Loucy (cell line): ENCODE measurements around the gene MACROD1.

Source experiments
- H2AFZ ChIP-seq: fragments of 200-600 bp; sonication (generic); 2 replicates; pipeline ENCODE4 v1.6.0; 2016; ENCODE audit warnings: antibody characterized with exemption, mild to moderate bottlenecking, low read length, moderate library complexity
- H3F3A ChIP-seq: fragments of 200-600 bp; 2 replicates; pipeline ENCODE4 v1.6.0; 2016; ENCODE audit warnings: antibody characterized with exemption, low read depth, mild to moderate bottlenecking
- H3K27me3 ChIP-seq: fragments of 200-600 bp; sonication (generic); 2 replicates; pipeline ENCODE4 v1.6.1; 2014; ENCODE audit warnings: low read length, mild to moderate bottlenecking; ENCODE audit not compliant: insufficient read depth, poor library complexity, severe bottlenecking
- H3K36me3 ChIP-seq: fragments of 200-600 bp; sonication (generic); 2 replicates; pipeline ENCODE4 v1.6.1; 2016; ENCODE audit warnings: low read length; ENCODE audit not compliant: insufficient read depth
- H3K4me1 ChIP-seq: fragments of 200-600 bp; sonication (generic); 2 replicates; pipeline ENCODE4 v1.5.1; 2014; ENCODE audit warnings: low read length, mild to moderate bottlenecking; ENCODE audit not compliant: insufficient read depth, poor library complexity, severe bottlenecking
- H3K4me2 ChIP-seq: fragments of 200-600 bp; sonication (generic); 2 replicates; pipeline ENCODE4 v1.6.0; 2014; ENCODE audit warnings: antibody characterized with exemption, low read length, low read depth, mild to moderate bottlenecking; ENCODE audit not compliant: poor library complexity, severe bottlenecking
- H3K4me3 ChIP-seq: fragments of 200-600 bp; sonication (generic); 2 replicates; pipeline ENCODE4 v1.5.1; 2014; ENCODE audit warnings: low read length, mild to moderate bottlenecking, mixed read lengths; ENCODE audit not compliant: poor library complexity, severe bottlenecking
- H3K79me2 ChIP-seq: fragments of 200-600 bp; sonication (generic); 2 replicates; pipeline ENCODE4 v1.6.1; 2014; ENCODE audit warnings: low read length; ENCODE audit not compliant: insufficient read depth
- H3K9ac ChIP-seq: fragments of 200-600 bp; sonication (generic); 2 replicates; pipeline ENCODE4 v1.6.0; 2014; ENCODE audit warnings: mild to moderate bottlenecking, low read depth, low read length, moderate library complexity; ENCODE audit not compliant: poor library complexity, severe bottlenecking
- H3K9me2 ChIP-seq: fragments of 200-600 bp; sonication (generic); replicated peaks from 2 replicates; pipeline ENCODE4 v1.6.1; 2016; ENCODE audit warnings: low read depth, low read length, mixed read lengths
- H3K9me3 ChIP-seq: fragments of 200-600 bp; sonication (generic); 2 replicates; pipeline ENCODE4 v1.6.1; 2014; ENCODE audit warnings: mild to moderate bottlenecking, antibody characterized with exemption, low read length, low read depth; ENCODE audit not compliant: insufficient read depth
- H4K20me1 ChIP-seq: fragments of 200-600 bp; sonication (generic); 2 replicates; pipeline ENCODE4 v1.6.0; 2014; ENCODE audit warnings: antibody characterized with exemption, low read length, mild to moderate bottlenecking; ENCODE audit not compliant: insufficient read depth, poor library complexity, severe bottlenecking
- EZH2phosphoT487 ChIP-seq: fragments of 200-600 bp; IDR thresholded peaks from 2 replicates; pipeline ENCODE4 v1.6.1; 2018; ENCODE audit warnings: antibody characterized with exemption, mild to moderate bottlenecking, moderate library complexity, borderline replicate concordance
- TF ChIP-seq, protein P1 (sequence below): fragments of 200-600 bp; sonication (generic); conservative IDR thresholded peaks from 2 replicates; pipeline ENCODE4 v1.5.1; 2014; ENCODE audit warnings: mild to moderate bottlenecking, antibody characterized with exemption, low read length

Gene MACROD1

GRCh38 chr11:64093233-64094039 lies 72.5 kb downstream of the MACROD1 start:
- H2AFZ ChIP-seq = no peak overlapping the region
- H4K20me1 ChIP-seq = no peaks in the 10 kb centered on the region
- H3K27me3 ChIP-seq = no peaks in the 10 kb centered on the region
- no peak overlapping the region for H3K4me3 ChIP-seq
- H3K4me2 ChIP-seq = no peak overlapping the region
- H3F3A ChIP-seq = no peaks in the 10 kb centered on the region
- no peaks in the 10 kb centered on the region for H3K36me3 ChIP-seq
- no peak overlapping the region for H3K9ac ChIP-seq
- peaks cover 21% of the 10 kb centered on the region for H3K4me1 ChIP-seq
- no peaks in the 10 kb centered on the region for H3K9me2 ChIP-seq
- TF ChIP-seq, protein P1, sequence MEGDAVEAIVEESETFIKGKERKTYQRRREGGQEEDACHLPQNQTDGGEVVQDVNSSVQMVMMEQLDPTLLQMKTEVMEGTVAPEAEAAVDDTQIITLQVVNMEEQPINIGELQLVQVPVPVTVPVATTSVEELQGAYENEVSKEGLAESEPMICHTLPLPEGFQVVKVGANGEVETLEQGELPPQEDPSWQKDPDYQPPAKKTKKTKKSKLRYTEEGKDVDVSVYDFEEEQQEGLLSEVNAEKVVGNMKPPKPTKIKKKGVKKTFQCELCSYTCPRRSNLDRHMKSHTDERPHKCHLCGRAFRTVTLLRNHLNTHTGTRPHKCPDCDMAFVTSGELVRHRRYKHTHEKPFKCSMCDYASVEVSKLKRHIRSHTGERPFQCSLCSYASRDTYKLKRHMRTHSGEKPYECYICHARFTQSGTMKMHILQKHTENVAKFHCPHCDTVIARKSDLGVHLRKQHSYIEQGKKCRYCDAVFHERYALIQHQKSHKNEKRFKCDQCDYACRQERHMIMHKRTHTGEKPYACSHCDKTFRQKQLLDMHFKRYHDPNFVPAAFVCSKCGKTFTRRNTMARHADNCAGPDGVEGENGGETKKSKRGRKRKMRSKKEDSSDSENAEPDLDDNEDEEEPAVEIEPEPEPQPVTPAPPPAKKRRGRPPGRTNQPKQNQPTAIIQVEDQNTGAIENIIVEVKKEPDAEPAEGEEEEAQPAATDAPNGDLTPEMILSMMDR = no peak
- no peak for TF ChIP-seq EZH2phosphoT487
- no peaks in the 10 kb centered on the region for H3K79me2 ChIP-seq
- no peaks in the 10 kb centered on the region for H3K9me3 ChIP-seq

GRCh38 chr11:64092761-64093136 lies 73.2 kb downstream of the MACROD1 start:
- H3K27me3 ChIP-seq = no peaks in the 10 kb centered on the region
- H3K4me1 ChIP-seq = peaks cover 21% of the 10 kb centered on the region
- no peaks in the 10 kb centered on the region for H4K20me1 ChIP-seq
- H3K4me2 ChIP-seq = no peak overlapping the region
- H3K9ac ChIP-seq = no peak overlapping the region
- no peaks in the 10 kb centered on the region for H3K9me2 ChIP-seq
- no peaks in the 10 kb centered on the region for H3K36me3 ChIP-seq
- no peak for TF ChIP-seq EZH2phosphoT487
- TF ChIP-seq, protein P1 = no peak
- H3F3A ChIP-seq = no peaks in the 10 kb centered on the region
- H3K79me2 ChIP-seq = no peaks in the 10 kb centered on the region
- H3K9me3 ChIP-seq = no peaks in the 10 kb centered on the region
- no peak overlapping the region for H2AFZ ChIP-seq
- no peak overlapping the region for H3K4me3 ChIP-seq

DNA sequence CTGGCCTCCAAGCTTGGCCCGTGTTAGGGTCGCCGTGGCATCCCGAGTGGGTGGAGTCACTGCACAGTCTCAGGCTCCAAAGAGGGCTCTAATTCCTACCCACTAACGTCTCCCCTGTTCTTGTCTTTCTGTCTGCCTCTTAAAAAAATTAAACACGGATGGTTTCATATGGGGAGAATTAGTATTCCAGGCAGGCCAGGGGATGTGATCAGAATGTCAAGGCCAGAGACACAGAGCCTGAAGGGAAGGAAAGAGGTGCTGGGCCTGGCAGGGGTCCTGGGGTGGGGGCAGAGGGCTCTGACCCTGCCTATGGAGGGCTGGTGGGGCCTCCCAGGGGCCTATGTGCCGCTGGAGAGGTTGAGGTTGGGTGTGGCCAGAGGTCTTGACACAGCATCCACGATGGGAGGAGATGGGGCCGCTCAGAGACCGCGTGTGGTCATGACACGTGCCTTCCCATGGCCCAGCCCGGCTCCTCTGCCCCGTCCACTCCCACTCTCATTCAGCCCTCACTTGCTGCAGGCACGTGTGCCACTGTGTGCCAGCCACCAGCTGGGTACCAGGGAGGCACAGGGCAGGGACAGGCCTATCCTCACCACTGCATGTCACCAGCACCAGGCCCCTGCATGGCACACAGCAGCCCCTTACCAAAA lies 73.7 kb downstream of the MACROD1 start:
- Histone ChIP-seq H3K4me2 (no peak overlapping the region), H3K4me3 (no peak overlapping the region), H3K4me1 (peaks cover 21% of the 10 kb centered on the region), H3K9me3 (no peaks in the 10 kb centered on the region), H3K36me3 (no peaks in the 10 kb centered on the region), H2AFZ (no peak overlapping the region), H4K20me1 (no peaks in the 10 kb centered on the region), H3K9me2 (no peaks in the 10 kb centered on the region), H3F3A (no peaks in the 10 kb centered on the region), H3K9ac (no peak overlapping the region), H3K27me3 (no peaks in the 10 kb centered on the region), H3K79me2 (no peaks in the 10 kb centered on the region)
- TF ChIP-seq, protein P1 = no peak
- no peak for TF ChIP-seq EZH2phosphoT487
